GM21390 (cell line): Measurements from ENCODE around the gene MCC.

ENCODE experiments used
- ATAC-seq: cut with Tn5 transposase; IDR thresholded peaks from one replicate; pipeline ENCODE4 v1.9.1; 2021; ENCODE audit not compliant: unreplicated experiment

MCC gene

DNA sequence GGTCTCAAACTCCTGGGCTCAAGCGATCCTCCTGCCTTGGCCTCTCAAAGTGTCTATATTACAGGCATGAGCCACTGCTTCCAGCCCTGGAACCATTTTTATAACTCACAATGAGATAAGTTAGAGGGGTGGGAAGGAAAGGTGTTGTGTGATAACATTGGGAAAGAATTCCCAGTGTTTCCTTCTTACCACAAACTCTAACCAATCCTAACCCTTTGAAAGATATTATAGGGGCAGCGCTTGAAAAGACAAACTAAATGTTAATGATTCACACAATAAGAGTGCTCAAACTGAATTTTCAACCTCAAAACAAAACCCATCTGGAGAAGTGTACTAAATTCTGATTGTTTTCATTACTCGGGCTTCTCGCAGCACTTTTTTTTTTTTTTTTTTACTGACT, 163.2 kb downstream of the MCC start:
- no peak for ATAC-seq

GRCh38 chr5:113321276-113321675, 167.0 kb downstream of the MCC start:
- ATAC-seq = no peak

DNA sequence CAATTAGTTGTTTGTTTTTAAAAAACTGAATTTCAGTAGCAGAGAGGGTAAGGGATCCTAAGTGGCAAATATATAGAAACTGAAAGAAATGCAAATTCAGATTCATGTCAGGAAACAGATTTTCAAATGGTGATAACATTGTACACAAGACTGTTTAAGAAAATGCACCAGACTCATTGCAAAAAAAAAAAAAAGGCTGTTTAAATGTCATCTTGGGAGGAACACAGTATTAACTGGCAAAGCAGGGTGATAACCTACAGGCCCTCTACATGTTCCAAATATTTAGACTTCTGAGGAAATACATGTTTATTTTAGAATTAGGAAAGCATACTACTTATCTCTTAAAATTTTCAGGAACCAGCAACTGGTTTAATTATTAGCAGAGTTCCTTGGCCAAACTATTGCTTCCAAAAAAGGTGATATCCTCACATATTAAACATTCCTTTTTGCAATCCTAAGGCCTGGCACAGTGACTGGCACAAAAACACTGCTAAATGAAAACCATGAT, 167.9 kb downstream of the MCC start:
- peak; percentile 82 for ATAC-seq

DNA sequence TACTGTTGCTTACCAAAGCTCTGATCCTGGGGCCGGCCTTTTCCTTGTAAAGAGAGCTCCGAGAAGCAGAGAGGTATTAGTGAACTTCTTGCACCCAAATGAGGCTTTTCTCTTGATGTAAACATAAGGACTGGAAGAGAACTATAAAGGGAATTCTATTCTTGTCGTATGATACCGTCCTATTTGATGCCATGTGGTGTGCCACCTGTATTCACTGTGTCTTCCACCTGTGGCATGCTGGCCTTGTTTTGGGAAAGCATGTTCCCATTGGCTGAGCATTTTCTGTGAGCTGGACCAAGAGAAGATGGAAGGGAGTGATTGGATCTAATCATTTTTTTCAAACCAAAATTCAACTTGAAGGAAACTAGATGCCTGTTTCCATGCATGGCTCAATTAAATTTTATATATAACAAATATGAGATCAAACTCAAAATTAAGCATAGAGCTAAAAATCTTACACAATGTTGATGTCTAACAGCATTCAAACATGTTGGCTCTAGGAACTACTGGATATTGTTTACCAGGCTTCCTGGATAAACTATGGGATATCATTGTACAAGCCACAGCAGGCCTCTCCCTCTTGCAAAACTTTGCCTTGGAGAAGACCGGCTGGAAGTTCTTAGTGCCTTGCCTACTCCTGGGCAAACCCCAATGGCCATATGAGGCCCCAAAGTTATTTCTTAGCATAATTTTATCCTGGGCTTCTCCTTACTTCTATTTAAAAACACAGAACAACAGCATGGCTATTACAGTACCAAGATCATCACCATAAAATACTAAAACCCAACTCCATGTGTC, 168.8 kb downstream of the MCC start:
- ATAC-seq = no peak

DNA sequence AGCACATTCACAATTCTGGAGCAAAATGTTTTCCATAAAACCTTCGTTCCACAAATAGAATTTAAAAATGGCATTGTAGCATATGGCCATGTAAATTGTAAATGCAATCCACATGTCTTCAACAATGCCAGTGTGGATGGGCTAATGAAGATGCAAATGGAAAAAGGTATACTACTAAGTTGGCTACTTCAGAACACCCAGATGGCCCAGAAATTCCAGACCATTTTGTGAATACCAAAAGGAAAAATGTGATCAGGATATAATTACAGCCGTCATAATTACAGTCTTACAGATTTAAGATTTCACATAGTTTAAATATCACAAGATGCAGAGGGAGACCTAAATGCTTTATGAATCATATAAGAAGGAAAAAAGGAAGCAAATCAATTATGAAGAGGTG, 170.6 kb downstream of the MCC start:
- ATAC-seq = no peak

- ATAC-seq = no peak
Observed at GRCh38 chr5:113311301-113311700, 177.0 kb downstream of the MCC start.

DNA sequence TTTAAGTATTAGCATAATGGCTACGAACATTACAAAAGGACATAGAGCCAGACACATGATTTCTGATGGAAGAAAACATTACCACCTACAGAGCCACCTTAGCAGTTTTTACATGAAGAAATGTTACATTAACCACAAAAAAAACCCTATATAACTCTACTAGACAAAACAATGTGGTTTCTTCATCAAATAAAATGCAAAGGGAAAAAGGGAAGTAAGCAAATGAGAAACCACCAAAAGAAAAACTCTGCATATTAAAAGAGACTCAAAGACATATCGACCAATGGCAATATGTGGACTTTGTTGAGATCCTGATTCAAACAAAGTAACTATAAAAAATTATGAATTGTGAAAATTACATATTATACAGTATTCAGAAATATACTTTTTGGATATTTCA, 186.1 kb downstream of the MCC start:
- ATAC-seq = no peak

- ATAC-seq = no peak
Observed at GRCh38 chr5:113299591-113299990, 188.7 kb downstream of the MCC start.

GRCh38 chr5:113296676-113297075, 191.6 kb downstream of the MCC start:
- ATAC-seq = no peak

- ATAC-seq = no peak
Observed at GRCh38 chr5:113295111-113295539, 193.1 kb downstream of the MCC start.

DNA sequence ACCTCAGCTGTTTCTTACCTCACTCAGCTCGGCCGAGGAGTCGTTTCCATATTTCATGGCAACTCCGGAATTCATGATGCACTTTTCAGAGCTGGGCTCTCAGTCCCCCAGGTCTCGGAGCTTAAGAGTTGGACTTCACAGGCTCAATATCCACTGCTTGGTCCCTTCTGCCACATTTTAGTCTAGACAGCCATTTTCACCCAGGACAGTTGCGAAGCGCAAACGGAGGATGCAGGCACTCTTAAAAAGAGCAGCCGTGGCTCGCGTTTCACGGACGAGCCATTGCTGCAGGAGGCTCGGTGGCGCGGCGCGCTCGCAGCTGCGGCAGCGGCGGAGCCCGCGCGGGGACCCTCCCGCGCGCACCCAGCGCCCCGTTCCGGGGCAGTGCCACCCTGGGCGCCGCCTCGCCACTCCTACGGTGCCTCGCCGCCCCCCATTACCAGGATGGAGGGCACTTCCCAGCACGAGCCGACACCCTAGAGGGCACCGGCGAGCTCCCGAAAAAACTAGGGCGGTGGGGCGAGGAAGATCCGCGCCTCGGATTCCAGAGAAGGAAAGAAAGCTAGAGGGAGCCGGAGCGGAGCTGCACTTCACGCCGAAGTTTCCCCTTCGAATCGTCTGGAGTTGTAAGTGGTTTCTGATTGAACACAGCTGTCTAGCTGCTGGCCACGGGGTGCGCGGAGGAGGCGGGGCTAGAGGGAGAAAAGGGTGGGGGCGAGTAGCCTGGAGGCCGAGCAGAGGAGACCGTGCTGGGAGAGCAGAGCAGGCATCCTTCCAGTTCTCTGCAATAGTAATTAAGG, 193.7 kb downstream of the MCC start:
- ATAC-seq = peak; percentile 95

DNA sequence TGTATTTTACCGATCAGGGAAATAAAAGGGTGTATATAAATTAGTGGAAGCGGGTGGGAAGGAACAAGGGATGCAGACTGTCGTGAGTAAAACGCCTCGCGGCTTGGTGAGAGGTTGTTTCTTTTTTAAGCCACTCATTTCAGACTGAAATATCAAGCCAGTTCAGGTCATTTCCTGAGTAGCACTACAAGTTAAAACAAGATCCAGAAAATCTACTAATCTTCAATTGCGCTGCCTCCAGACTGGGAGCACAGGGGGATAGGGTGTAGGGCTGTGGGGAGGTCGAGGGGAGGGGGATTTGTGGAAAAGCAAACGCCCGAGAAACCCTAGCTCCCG, 194.3 kb downstream of the MCC start:
- peak; percentile 28 for ATAC-seq

DNA sequence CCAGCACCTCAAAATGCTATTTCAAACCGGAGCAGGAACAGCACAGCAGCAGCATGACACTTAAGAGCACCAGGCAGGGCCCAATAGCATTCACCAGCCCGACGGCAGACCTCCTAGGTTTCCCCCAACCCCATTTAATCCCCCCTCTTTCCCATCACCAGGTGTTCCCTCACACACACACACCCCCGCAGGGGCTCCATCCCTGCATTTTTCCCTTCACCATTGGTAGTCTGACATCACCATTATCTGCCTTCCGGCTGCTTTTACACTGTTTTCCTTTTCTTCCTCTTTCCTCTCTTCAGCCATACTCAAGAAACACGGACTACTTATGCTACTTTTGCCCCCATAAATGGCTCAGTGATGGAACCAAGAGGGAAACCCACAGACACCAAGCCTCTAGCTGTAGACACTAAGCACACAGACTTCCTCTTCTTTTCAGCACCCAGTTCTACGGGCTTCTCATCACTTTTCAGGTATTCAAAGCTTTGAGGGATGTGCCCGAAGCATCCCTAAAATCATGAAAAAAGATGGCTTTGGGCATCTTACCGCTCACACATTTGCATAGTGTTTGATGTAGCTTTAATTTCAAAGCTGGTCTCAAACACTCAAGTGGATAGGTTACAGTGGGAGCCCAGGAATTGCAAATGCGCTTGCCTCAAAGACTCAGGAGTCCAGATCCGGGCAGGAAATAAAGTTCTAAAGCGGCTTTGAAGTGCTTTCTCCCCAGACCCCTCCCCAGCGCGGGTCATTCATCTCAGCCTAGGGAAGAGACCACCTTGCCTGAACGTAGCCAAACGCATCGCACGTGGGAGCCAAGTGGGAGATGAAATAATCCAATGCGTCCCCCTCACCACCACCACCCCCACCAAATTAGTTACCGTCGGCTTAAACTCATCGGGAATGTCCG, 194.9 kb downstream of the MCC start:
- no peak for ATAC-seq

GRCh38 chr5:113292462-113292861, 195.8 kb downstream of the MCC start:
- no peak for ATAC-seq

DNA sequence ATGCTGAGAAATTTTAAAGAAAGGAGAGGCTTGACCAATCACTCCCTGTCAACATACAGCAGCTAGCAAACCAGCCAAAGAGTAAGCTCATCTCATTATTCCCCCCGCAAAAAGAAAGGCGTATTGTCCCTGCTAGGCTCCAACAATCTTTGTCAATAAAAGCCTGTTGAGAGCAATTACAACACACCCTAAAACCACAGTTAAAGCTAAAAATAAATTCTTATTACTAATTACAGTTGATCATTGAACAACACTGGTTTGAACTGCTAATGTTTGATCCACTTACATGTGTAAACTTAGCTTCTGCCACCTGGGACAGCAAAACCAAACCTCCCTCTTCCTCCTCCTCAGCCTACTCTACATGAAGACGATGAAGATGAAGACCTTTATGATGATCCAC, 204.7 kb downstream of the MCC start:
- ATAC-seq = no peak

- ATAC-seq = no peak
Observed at GRCh38 chr5:113282472-113282871, 205.8 kb downstream of the MCC start.

DNA sequence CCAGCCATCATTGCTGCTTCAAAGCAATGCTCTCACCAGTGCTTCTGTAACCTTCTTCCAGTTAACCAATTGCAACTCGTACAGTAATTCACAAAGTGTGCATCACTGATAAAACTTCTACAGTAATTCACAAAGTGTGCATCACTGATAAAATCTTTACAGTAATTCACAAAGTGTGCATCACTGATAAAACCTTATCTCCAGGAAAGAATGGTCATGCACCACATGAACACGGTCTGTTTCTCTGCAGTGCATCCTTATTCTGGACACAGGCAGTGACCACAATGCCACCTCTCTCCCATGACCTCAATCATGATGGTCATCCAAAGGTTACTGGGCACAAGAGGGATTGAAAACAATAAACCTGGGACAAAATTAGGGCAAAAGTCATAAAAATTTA, 207.1 kb downstream of the MCC start:
- ATAC-seq = no peak

GRCh38 chr5:113280541-113280940, 207.7 kb downstream of the MCC start:
- no peak for ATAC-seq

- ATAC-seq = no peak
Observed at GRCh38 chr5:113278976-113279375, 209.3 kb downstream of the MCC start.

- no peak for ATAC-seq
Observed at GRCh38 chr5:113276493-113276892, 211.8 kb downstream of the MCC start.

- no peak for ATAC-seq
Observed at GRCh38 chr5:113276001-113276400, 212.3 kb downstream of the MCC start.
